GM23338 (cell line): ENCODE measurements around the gene ZFX. TPM values are rescaled to one million over a fixed set of nuclear protein-coding genes. Genes with fewer than 3 reads are reported as not detected.

Experiments
- ATAC-seq: fragments of 200-7000 bp; cut with Tn5 transposase; 3 replicates; pipeline ENCODE4 v1.9.1; 2020
- DNase-seq: peaks from one replicate; pipeline ENCODE4 v3.0.0-alpha.2; 2015; ENCODE audit warnings: low spot score
- H2AFZ ChIP-seq: fragments of 200-600 bp; sonication (generic); 2 replicates; pipeline ENCODE4 v1.8.0; 2016; ENCODE audit warnings: antibody characterized with exemption, mild to moderate bottlenecking, moderate library complexity
- H3F3A ChIP-seq: fragments of 200-600 bp; sonication (generic); replicated peaks from 2 replicates; pipeline ENCODE4 v1.8.0; 2017; ENCODE audit warnings: antibody characterized with exemption, mixed run types, low read depth
- H3K27ac ChIP-seq: fragments of 200-600 bp; sonication (generic); 2 replicates; pipeline ENCODE4 v1.6.1; 2016; ENCODE audit warnings: low read depth
- H3K27me3 ChIP-seq: fragments of 200-600 bp; sonication (generic); 2 replicates; pipeline ENCODE4 v1.8.0; 2016; ENCODE audit warnings: mild to moderate bottlenecking, mixed run types, moderate library complexity; ENCODE audit not compliant: insufficient read depth
- H3K36me3 ChIP-seq: fragments of 200-600 bp; sonication (generic); 2 replicates; pipeline ENCODE4 v1.8.0; 2016; ENCODE audit warnings: mild to moderate bottlenecking; ENCODE audit not compliant: insufficient read depth
- H3K4me1 ChIP-seq: fragments of 200-600 bp; sonication (generic); 2 replicates; pipeline ENCODE4 v1.8.0; 2016; ENCODE audit warnings: mild to moderate bottlenecking, moderate library complexity; ENCODE audit not compliant: insufficient read depth
- H3K4me2 ChIP-seq: fragments of 200-600 bp; sonication (generic); 2 replicates; pipeline ENCODE4 v1.7.1; 2017; ENCODE audit warnings: mixed run types
- H3K4me3 ChIP-seq: fragments of 200-600 bp; sonication (generic); 2 replicates; pipeline ENCODE4 v1.6.1; 2016; ENCODE audit warnings: mixed run types
- H3K79me2 ChIP-seq: fragments of 200-600 bp; sonication (generic); replicated peaks from 2 replicates; pipeline ENCODE4 v1.8.0; 2017; ENCODE audit warnings: mild to moderate bottlenecking; ENCODE audit not compliant: insufficient read depth
- H3K9me2 ChIP-seq: fragments of 200-600 bp; sonication (generic); 2 replicates; pipeline ENCODE4 v1.8.0; 2017; ENCODE audit not compliant: insufficient read depth
- H4K20me1 ChIP-seq: fragments of 200-600 bp; sonication (generic); replicated peaks from 2 replicates; pipeline ENCODE4 v1.8.0; 2017; ENCODE audit warnings: mild to moderate bottlenecking; ENCODE audit not compliant: insufficient read depth
- H3K27ac Mint-ChIP-seq: 2 replicates; pipeline ENCODE4 v1.8.0; 2020; ENCODE audit warnings: inconsistent platforms, mild to moderate bottlenecking, moderate library complexity, mixed read lengths
- H3K27me3 Mint-ChIP-seq: 3 replicates; pipeline ENCODE4 v1.8.0; 2022; ENCODE audit warnings: low read depth, mild to moderate bottlenecking, moderate library complexity, mixed read lengths, inconsistent platforms; ENCODE audit not compliant: insufficient read depth, poor library complexity
- H3K36me3 Mint-ChIP-seq: 3 replicates; pipeline ENCODE4 v1.8.0; 2021; ENCODE audit warnings: low read depth, mild to moderate bottlenecking, inconsistent platforms, moderate library complexity, mixed read lengths
- H3K4me1 Mint-ChIP-seq: 3 replicates; pipeline ENCODE4 v1.8.0; 2020; ENCODE audit warnings: mild to moderate bottlenecking, inconsistent platforms, mixed read lengths
- H3K4me3 Mint-ChIP-seq: 3 replicates; pipeline ENCODE4 v1.8.0; 2021; ENCODE audit warnings: moderate library complexity, mild to moderate bottlenecking, inconsistent platforms, mixed read lengths
- H3K9me3 Mint-ChIP-seq: 3 replicates; pipeline ENCODE4 v1.8.0; 2020; ENCODE audit warnings: moderate library complexity, mild to moderate bottlenecking, inconsistent platforms, mixed read lengths
- CREB1 ChIP-seq: fragments of 250-450 bp; sonication (Bioruptor Pico); IDR thresholded peaks from 2 replicates; pipeline ENCODE4 v1.5.0; 2020; ENCODE audit warnings: low read depth, mild to moderate bottlenecking, moderate library complexity
- CTCF ChIP-seq, 2 experiments: fragments of 200-600 bp in 1 of 2; sonication (generic) in 1 of 2; conservative IDR thresholded peaks; 2 replicates each; pipeline versions ENCODE4 v1.5.1 to v1.6.1; 2016 to 2017; ENCODE audit warnings: antibody characterized with exemption in 2 of 2, low read depth in 2 of 2, mild to moderate bottlenecking in 2 of 2, moderate library complexity in 1 of 2
- EZH2 ChIP-seq: fragments of 200-600 bp; sonication (generic); IDR thresholded peaks from one replicate; pipeline ENCODE4 v1.8.0; 2017; ENCODE audit warnings: antibody characterized with exemption, mild to moderate bottlenecking, low read depth; ENCODE audit not compliant: unreplicated experiment
- EZH2phosphoT487 ChIP-seq: fragments of 200-600 bp; sonication (generic); IDR thresholded peaks from one replicate; pipeline ENCODE4 v1.8.1; 2018; ENCODE audit warnings: antibody characterized with exemption; ENCODE audit not compliant: unreplicated experiment
- JUNB ChIP-seq: IDR thresholded peaks from one replicate; pipeline ENCODE4 v1.6.1; 2016; ENCODE audit warnings: antibody characterized with exemption; ENCODE audit not compliant: unreplicated experiment
- NANOG ChIP-seq: IDR thresholded peaks from 2 replicates; pipeline ENCODE4 v1.6.1; 2016; ENCODE audit warnings: antibody characterized with exemption, borderline replicate concordance
- POLR2AphosphoS5 ChIP-seq: IDR thresholded peaks from 2 replicates; pipeline ENCODE4 v1.6.1; 2016; ENCODE audit warnings: antibody characterized with exemption, low read depth
- REST ChIP-seq: IDR thresholded peaks from one replicate; pipeline ENCODE4 v1.6.1; 2018; ENCODE audit warnings: antibody characterized with exemption; ENCODE audit not compliant: unreplicated experiment
- STAT1 ChIP-seq: IDR thresholded peaks from one replicate; pipeline ENCODE4 v1.6.1; 2016; ENCODE audit warnings: antibody characterized with exemption; ENCODE audit not compliant: unreplicated experiment
- ZNF114 ChIP-seq: fragments of 250-450 bp; sonication (Bioruptor Pico); IDR thresholded peaks from 2 replicates; pipeline ENCODE4 v1.5.0; 2020; ENCODE audit warnings: mild to moderate bottlenecking, moderate library complexity
- ZNF331 ChIP-seq: fragments of 250-450 bp; sonication (Bioruptor Pico); IDR thresholded peaks from 2 replicates; pipeline ENCODE4 v1.5.0; 2020; ENCODE audit warnings: low read depth, mild to moderate bottlenecking, moderate library complexity
- polyA plus RNA-seq: library from polyadenylated mRNA; unstranded; fragments of >200 nt; fragmentation: Nextera tagmentation; extraction: Ambion mirVana; gene quantifications from 2 replicates; pipeline ENCODE4 v1.2.1, GENCODE V29; 2016
- total RNA-seq: library from RNA; depleted of rRNA; stranded (reverse); fragments of >200 nt; shearing (Covaris generic); gene quantifications from 2 replicates; pipeline ENCODE4 v1.2.3, GENCODE V29; 2014
- TF ChIP-seq, protein P1 (sequence below): fragments of 250-450 bp; sonication (Bioruptor Pico); IDR thresholded peaks from 2 replicates; pipeline ENCODE4 v1.5.0; 2020; ENCODE audit warnings: mild to moderate bottlenecking, moderate library complexity
- TF ChIP-seq, protein P2 (sequence below): IDR thresholded peaks from 2 replicates; pipeline ENCODE4 v1.6.1; 2016; ENCODE audit warnings: antibody characterized with exemption

ZFX gene
- total and polyA plus RNA-seq, 2 experiments from 2014 or later = 11.0 to 15.4 TPM

- TF ChIP-seq JUNB (no peak), EZH2phosphoT487 (no peak), EZH2 (no peak)
Measured at GRCh38 chrX:24229400-24229879, 79.9 kb downstream of the ZFX start (continued).

DNA sequence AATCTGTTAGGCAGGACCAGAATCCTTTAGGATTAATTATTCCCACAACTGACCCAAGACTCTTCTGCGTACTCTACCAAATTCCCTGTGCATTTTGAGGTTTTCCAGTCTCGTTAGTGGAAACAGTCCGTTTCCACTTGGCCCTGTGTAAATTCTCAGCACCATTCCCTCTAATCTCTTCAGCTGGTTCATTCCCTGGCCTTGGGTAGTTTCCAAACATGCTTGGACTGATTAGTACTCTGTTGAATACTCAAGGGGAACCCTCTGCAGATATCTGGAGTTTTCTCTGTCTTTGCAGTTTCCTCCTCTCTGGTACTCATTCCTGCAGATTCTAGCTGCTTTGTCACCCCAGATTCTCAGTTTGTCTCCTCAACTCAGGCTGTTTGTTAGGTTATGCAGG lies 80.4 kb downstream of the ZFX start:
- H2AFZ ChIP-seq = 0 out of 2 replicates have a peak overlapping the region, but pooled peaks have one; percentile 10
- no peaks in the 10 kb centered on the region for H3K36me3 ChIP-seq
- TF ChIP-seq ZNF114 = no peak
- no peak for TF ChIP-seq EZH2phosphoT487
- TF ChIP-seq, protein P1, sequence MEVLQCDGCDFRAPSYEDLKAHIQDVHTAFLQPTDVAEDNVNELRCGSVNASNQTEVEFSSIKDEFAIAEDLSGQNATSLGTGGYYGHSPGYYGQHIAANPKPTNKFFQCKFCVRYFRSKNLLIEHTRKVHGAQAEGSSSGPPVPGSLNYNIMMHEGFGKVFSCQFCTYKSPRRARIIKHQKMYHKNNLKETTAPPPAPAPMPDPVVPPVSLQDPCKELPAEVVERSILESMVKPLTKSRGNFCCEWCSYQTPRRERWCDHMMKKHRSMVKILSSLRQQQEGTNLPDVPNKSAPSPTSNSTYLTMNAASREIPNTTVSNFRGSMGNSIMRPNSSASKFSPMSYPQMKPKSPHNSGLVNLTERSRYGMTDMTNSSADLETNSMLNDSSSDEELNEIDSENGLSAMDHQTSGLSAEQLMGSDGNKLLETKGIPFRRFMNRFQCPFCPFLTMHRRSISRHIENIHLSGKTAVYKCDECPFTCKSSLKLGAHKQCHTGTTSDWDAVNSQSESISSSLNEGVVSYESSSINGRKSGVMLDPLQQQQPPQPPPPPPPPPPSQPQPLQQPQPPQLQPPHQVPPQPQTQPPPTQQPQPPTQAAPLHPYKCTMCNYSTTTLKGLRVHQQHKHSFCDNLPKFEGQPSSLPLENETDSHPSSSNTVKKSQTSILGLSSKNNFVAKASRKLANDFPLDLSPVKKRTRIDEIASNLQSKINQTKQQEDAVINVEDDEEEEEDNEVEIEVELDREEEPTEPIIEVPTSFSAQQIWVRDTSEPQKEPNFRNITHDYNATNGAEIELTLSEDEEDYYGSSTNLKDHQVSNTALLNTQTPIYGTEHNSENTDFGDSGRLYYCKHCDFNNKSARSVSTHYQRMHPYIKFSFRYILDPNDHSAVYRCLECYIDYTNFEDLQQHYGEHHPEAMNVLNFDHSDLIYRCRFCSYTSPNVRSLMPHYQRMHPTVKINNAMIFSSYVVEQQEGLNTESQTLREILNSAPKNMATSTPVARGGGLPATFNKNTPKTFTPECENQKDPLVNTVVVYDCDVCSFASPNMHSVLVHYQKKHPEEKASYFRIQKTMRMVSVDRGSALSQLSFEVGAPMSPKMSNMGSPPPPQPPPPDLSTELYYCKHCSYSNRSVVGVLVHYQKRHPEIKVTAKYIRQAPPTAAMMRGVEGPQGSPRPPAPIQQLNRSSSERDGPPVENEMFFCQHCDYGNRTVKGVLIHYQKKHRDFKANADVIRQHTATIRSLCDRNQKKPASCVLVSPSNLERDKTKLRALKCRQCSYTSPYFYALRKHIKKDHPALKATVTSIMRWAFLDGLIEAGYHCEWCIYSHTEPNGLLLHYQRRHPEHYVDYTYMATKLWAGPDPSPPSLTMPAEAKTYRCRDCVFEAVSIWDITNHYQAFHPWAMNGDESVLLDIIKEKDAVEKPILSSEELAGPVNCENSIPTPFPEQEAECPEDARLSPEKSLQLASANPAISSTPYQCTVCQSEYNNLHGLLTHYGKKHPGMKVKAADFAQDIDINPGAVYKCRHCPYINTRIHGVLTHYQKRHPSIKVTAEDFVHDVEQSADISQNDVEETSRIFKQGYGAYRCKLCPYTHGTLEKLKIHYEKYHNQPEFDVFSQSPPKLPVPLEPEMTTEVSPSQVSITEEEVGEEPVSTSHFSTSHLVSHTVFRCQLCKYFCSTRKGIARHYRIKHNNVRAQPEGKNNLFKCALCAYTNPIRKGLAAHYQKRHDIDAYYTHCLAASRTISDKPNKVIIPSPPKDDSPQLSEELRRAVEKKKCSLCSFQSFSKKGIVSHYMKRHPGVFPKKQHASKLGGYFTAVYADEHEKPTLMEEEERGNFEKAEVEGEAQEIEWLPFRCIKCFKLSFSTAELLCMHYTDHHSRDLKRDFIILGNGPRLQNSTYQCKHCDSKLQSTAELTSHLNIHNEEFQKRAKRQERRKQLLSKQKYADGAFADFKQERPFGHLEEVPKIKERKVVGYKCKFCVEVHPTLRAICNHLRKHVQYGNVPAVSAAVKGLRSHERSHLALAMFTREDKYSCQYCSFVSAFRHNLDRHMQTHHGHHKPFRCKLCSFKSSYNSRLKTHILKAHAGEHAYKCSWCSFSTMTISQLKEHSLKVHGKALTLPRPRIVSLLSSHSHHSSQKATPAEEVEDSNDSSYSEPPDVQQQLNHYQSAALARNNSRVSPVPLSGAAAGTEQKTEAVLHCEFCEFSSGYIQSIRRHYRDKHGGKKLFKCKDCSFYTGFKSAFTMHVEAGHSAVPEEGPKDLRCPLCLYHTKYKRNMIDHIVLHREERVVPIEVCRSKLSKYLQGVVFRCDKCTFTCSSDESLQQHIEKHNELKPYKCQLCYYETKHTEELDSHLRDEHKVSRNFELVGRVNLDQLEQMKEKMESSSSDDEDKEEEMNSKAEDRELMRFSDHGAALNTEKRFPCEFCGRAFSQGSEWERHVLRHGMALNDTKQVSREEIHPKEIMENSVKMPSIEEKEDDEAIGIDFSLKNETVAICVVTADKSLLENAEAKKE (CRISPR knock-in tag) = no peak
- no peak for TF ChIP-seq POLR2AphosphoS5
- no peak for TF ChIP-seq JUNB
- TF ChIP-seq, protein P2, sequence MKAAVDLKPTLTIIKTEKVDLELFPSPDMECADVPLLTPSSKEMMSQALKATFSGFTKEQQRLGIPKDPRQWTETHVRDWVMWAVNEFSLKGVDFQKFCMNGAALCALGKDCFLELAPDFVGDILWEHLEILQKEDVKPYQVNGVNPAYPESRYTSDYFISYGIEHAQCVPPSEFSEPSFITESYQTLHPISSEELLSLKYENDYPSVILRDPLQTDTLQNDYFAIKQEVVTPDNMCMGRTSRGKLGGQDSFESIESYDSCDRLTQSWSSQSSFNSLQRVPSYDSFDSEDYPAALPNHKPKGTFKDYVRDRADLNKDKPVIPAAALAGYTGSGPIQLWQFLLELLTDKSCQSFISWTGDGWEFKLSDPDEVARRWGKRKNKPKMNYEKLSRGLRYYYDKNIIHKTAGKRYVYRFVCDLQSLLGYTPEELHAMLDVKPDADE = no peak
- no peak for TF ChIP-seq ZNF331 (CRISPR knock-in tag)
- no peak for TF ChIP-seq REST
- TF ChIP-seq CTCF (conservative IDR thresholded peaks at IDR 0.05; ENCODE audit: low read depth in 2 of 2) = no peak
- TF ChIP-seq EZH2 = no peak
- no peak for TF ChIP-seq STAT1
- no peak for TF ChIP-seq NANOG
- TF ChIP-seq CREB1 = no peak
- Mint-ChIP-seq H3K27me3 (peaks cover 2% of the 10 kb centered on the region), H3K4me3 (no peak overlapping the region), H3K9me3 (peaks cover 13% of the 10 kb centered on the region), H3K36me3 (peaks cover 4% of the 10 kb centered on the region; the same call in 2 of the 3 replicates), H3K27ac (no peak overlapping the region), H3K4me1 (no peaks in the 10 kb centered on the region)
- no peaks in the 10 kb centered on the region for H3K27me3 ChIP-seq
- no peaks in the 10 kb centered on the region for H4K20me1 ChIP-seq
- H3K4me2 ChIP-seq = no peak overlapping the region
- no peaks in the 10 kb centered on the region for H3K4me1 ChIP-seq
- H3F3A ChIP-seq = no peaks in the 10 kb centered on the region
- ATAC-seq = no peak
- DNase-seq = no peak
- no peak overlapping the region for H3K27ac ChIP-seq
- H3K4me3 ChIP-seq = no peak overlapping the region
- no peaks in the 10 kb centered on the region for H3K9me2 ChIP-seq
- H3K79me2 ChIP-seq = no peaks in the 10 kb centered on the region
